Lung (tissue), 12 donors: Measurements from ENCODE around the gene APBA2. TPM values are rescaled to one million over a fixed set of nuclear protein-coding genes. Genes with fewer than 3 reads are reported as not detected.
A peak's percentile ranks its signal among the peaks of the same experiment; 100 is the strongest.

Experiments
- ATAC-seq: fragments of 200-7000 bp; cut with Tn5 transposase; one replicate; pipeline ENCODE4 v1.9.1; 2020; ENCODE audit warnings: moderate number of reproducible peaks; ENCODE audit not compliant: insufficient read depth, low FRiP score
- DNase-seq, 3 donors: peaks; one replicate each; pipeline ENCODE4 v3.0.0-alpha.2; 2013 to 2017
- H3K27ac ChIP-seq, 2 donors: one replicate each; pipeline ENCODE4 v1.5.1; 2013; ENCODE audit warnings: mild to moderate bottlenecking in 2 of 2, moderate library complexity in 2 of 2, control low read depth in 1 of 2, inconsistent platforms in 1 of 2, low read depth in 1 of 2, low read length in 1 of 2
- H3K27me3 ChIP-seq, 3 donors: one replicate each; pipeline ENCODE4 v1.5.1; 2013; ENCODE audit warnings: low read length in 2 of 3; ENCODE audit not compliant: control insufficient read depth in 3 of 3, insufficient read depth in 3 of 3
- H3K36me3 ChIP-seq, 4 donors: one replicate each; pipeline ENCODE4 v1.5.1; 2013; ENCODE audit warnings: low read length in 4 of 4, mild to moderate bottlenecking in 1 of 4, moderate library complexity in 1 of 4; ENCODE audit not compliant: control insufficient read depth in 4 of 4, insufficient read depth in 4 of 4
- H3K4me1 ChIP-seq, 5 donors: one replicate each; pipeline ENCODE4 v1.5.1; 2013; ENCODE audit warnings: low read length in 5 of 5, mild to moderate bottlenecking in 2 of 5, moderate library complexity in 1 of 5; ENCODE audit not compliant: control insufficient read depth in 5 of 5, insufficient read depth in 5 of 5
- H3K4me3 ChIP-seq: one replicate; pipeline ENCODE4 v1.5.1; 2013; ENCODE audit warnings: mild to moderate bottlenecking, control low read depth, moderate library complexity
- H3K9ac ChIP-seq, 2 donors: one replicate each; pipeline ENCODE4 v1.5.1; 2013; ENCODE audit warnings: low read length in 2 of 2, control low read depth in 1 of 2; ENCODE audit not compliant: insufficient read depth in 1 of 2
- H3K9me3 ChIP-seq, 4 donors: one replicate each; pipeline ENCODE4 v1.5.1; 2013; ENCODE audit warnings: low read length in 3 of 4, mild to moderate bottlenecking in 1 of 4, moderate library complexity in 1 of 4; ENCODE audit not compliant: control insufficient read depth in 4 of 4, insufficient read depth in 3 of 4
- WGBS, 2 donors: extraction: QIAGEN DNeasy Blood & Tissue Kit; methylation state at CpG; one replicate each; pipeline ENCODE4 v1.1.7; 2013; 5-methylcytosine and 5-hydroxymethylcytosine counted together
- polyA plus RNA-seq, 2 donors: library from polyadenylated mRNA; stranded (reverse); fragments of 200-250 nt; gene quantifications; one replicate each; pipeline ENCODE4 v1.2.1, GENCODE V29; 2013
- total RNA-seq, 2 donors: library from RNA; depleted of rRNA in 1 of 2; stranded (reverse); fragments of >200 nt in 1 of 2; gene quantifications; one replicate each; pipeline ENCODE4 v1.2.1, GENCODE V29; 2014 to 2021
- TF ChIP-seq, protein P1 (sequence below): IDR thresholded peaks from 2 replicates; pipeline ENCODE4 v1.5.1; 2012; ENCODE audit warnings: mild to moderate bottlenecking; ENCODE audit errors: control extremely low read depth, extremely low read depth
- donor health status: control.
- donor health status: control.
- donor health status: Bipolar disorder and iron deficiency.
- donor health status: healthy.
- donor health status: DM: yes; HTN: yes; CAD: no.

Gene APBA2
- total and polyA plus RNA-seq, 4 donors = 1.6 to 18.3 (median 4.5) TPM

DNA sequence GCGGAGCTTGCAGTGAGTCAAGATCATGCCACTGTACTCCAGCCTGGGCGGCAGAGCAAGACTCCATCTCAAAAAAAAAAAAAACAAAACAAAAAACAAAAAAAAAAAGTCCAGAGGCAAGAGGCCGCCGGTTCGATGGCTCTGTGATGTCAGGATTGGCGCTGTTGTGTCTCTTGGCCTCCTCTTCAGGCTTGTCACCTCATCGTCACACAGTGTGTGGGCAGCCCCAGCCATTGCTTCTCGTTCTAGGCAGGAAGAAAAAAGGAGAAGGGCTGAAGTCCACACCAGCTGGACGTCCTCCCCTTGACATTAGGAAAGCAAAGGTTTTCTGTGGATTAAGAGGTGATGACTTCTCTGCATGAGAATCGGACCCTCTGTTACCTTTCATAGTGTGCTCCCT is 192.8 kb downstream of the APBA2 start:
- TF ChIP-seq, protein P1, sequence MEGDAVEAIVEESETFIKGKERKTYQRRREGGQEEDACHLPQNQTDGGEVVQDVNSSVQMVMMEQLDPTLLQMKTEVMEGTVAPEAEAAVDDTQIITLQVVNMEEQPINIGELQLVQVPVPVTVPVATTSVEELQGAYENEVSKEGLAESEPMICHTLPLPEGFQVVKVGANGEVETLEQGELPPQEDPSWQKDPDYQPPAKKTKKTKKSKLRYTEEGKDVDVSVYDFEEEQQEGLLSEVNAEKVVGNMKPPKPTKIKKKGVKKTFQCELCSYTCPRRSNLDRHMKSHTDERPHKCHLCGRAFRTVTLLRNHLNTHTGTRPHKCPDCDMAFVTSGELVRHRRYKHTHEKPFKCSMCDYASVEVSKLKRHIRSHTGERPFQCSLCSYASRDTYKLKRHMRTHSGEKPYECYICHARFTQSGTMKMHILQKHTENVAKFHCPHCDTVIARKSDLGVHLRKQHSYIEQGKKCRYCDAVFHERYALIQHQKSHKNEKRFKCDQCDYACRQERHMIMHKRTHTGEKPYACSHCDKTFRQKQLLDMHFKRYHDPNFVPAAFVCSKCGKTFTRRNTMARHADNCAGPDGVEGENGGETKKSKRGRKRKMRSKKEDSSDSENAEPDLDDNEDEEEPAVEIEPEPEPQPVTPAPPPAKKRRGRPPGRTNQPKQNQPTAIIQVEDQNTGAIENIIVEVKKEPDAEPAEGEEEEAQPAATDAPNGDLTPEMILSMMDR = no peak
- Histone ChIP-seq H3K27ac (no peak overlapping the region), H3K36me3 (no peaks in the 10 kb centered on the region), H3K9ac (no peak overlapping the region), H3K4me3 (no peak overlapping the region), H3K9me3 (no peaks in the 10 kb centered on the region), H3K27me3 (no peaks in the 10 kb centered on the region), H3K4me1 (peaks cover 0 to 9% (median 0%) of the 10 kb centered on the region in 5 donors)
- DNase-seq = peak; percentile 75 to 89 (median 81)
- WGBS, 2 donors = 80 to 88% methylated on average over 10 of the region's 10 CpGs
- ATAC-seq = no peak

DNA sequence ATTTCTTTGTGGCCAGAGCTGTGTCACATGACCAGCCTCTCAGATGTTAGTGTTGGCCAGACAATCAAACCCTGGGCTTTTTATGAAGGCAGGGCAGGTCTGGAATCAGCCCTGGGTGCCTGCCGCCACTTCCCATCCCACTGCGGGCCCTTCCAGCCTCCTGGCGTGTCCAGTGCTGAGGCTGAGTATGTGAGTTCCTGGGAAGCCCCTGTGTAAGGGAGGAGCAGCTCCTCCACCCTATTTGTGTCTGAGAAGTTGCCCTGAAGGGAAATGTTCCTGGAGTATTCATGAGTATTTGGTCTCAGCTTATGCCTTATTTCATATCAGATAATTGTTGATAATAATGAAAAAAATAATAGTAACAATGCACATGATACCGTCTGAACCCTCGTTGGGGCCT is 193.7 kb downstream of the APBA2 start:
- no peak overlapping the region for H3K4me3 ChIP-seq
- TF ChIP-seq, protein P1 = no peak
- H3K9ac ChIP-seq = no peak overlapping the region
- H3K27me3 ChIP-seq = no peaks in the 10 kb centered on the region
- no peak overlapping the region for H3K27ac ChIP-seq
- ATAC-seq (no peak), DNase-seq (no peak)
- WGBS, 2 donors = 92 to 93% methylated on average over 5 of the region's 5 CpGs
- peaks cover 0 to 9% (median 0%) of the 10 kb centered on the region in 5 donors for H3K4me1 ChIP-seq
- no peaks in the 10 kb centered on the region for H3K36me3 ChIP-seq
- no peaks in the 10 kb centered on the region for H3K9me3 ChIP-seq

DNA sequence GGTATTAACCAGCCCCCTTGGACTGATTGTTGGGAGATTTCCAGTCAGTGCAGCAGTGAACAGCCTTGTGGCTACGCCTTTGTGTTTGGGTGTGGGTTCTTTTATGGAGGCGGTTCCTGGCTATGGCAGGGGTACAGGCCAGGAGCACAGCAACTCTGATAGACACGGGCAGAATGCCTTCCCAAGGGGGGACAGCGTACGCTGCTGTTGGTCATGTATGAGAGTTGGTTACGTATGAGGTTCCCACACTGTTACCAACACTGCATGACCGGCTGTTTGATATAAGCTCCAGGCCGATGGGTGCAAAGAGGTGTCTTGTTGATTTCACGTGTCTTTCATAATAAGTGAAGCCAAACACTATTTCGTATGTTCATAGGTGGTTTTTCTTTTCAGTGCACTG is 196.0 kb downstream of the APBA2 start:
- 94 to 95% methylated on average over 10 of the region's 10 CpGs for WGBS, 2 donors

More for the DNA sequence above, 196.0 kb downstream of the APBA2 start:
- Histone ChIP-seq H3K9me3 (no peaks in the 10 kb centered on the region), H3K36me3 (no peaks in the 10 kb centered on the region), H3K4me1 (peaks cover 0 to 9% (median 0%) of the 10 kb centered on the region in 5 donors), H3K9ac (no peak overlapping the region), H3K27me3 (no peaks in the 10 kb centered on the region), H3K4me3 (no peak overlapping the region), H3K27ac (no peak overlapping the region)
- no peak for DNase-seq
- TF ChIP-seq, protein P1 = no peak
- no peak for ATAC-seq
